GM23338 (cell line): Measurements from ENCODE around the gene FN1. TPM values are rescaled to one million over a fixed set of nuclear protein-coding genes. Genes with fewer than 3 reads are reported as not detected.
A peak's percentile ranks its signal among the peaks of the same experiment; 100 is the strongest.

Experiments used
- ATAC-seq: fragments of 200-7000 bp; cut with Tn5 transposase; 3 replicates; pipeline ENCODE4 v1.9.1; 2020
- DNase-seq: peaks from one replicate; pipeline ENCODE4 v3.0.0-alpha.2; 2015; ENCODE audit warnings: low spot score
- H2AFZ ChIP-seq: fragments of 200-600 bp; sonication (generic); 2 replicates; pipeline ENCODE4 v1.8.0; 2016; ENCODE audit warnings: antibody characterized with exemption, mild to moderate bottlenecking, moderate library complexity
- H3F3A ChIP-seq: fragments of 200-600 bp; sonication (generic); replicated peaks from 2 replicates; pipeline ENCODE4 v1.8.0; 2017; ENCODE audit warnings: antibody characterized with exemption, mixed run types, low read depth
- H3K27ac ChIP-seq: fragments of 200-600 bp; sonication (generic); 2 replicates; pipeline ENCODE4 v1.6.1; 2016; ENCODE audit warnings: low read depth
- H3K27me3 ChIP-seq: fragments of 200-600 bp; sonication (generic); 2 replicates; pipeline ENCODE4 v1.8.0; 2016; ENCODE audit warnings: mild to moderate bottlenecking, mixed run types, moderate library complexity; ENCODE audit not compliant: insufficient read depth
- H3K36me3 ChIP-seq: fragments of 200-600 bp; sonication (generic); 2 replicates; pipeline ENCODE4 v1.8.0; 2016; ENCODE audit warnings: mild to moderate bottlenecking; ENCODE audit not compliant: insufficient read depth
- H3K4me1 ChIP-seq: fragments of 200-600 bp; sonication (generic); 2 replicates; pipeline ENCODE4 v1.8.0; 2016; ENCODE audit warnings: mild to moderate bottlenecking, moderate library complexity; ENCODE audit not compliant: insufficient read depth
- H3K4me2 ChIP-seq: fragments of 200-600 bp; sonication (generic); 2 replicates; pipeline ENCODE4 v1.7.1; 2017; ENCODE audit warnings: mixed run types
- H3K4me3 ChIP-seq: fragments of 200-600 bp; sonication (generic); 2 replicates; pipeline ENCODE4 v1.6.1; 2016; ENCODE audit warnings: mixed run types
- H3K79me2 ChIP-seq: fragments of 200-600 bp; sonication (generic); replicated peaks from 2 replicates; pipeline ENCODE4 v1.8.0; 2017; ENCODE audit warnings: mild to moderate bottlenecking; ENCODE audit not compliant: insufficient read depth
- H3K9me2 ChIP-seq: fragments of 200-600 bp; sonication (generic); 2 replicates; pipeline ENCODE4 v1.8.0; 2017; ENCODE audit not compliant: insufficient read depth
- H4K20me1 ChIP-seq: fragments of 200-600 bp; sonication (generic); replicated peaks from 2 replicates; pipeline ENCODE4 v1.8.0; 2017; ENCODE audit warnings: mild to moderate bottlenecking; ENCODE audit not compliant: insufficient read depth
- H3K27ac Mint-ChIP-seq: 2 replicates; pipeline ENCODE4 v1.8.0; 2020; ENCODE audit warnings: inconsistent platforms, mild to moderate bottlenecking, moderate library complexity, mixed read lengths
- H3K27me3 Mint-ChIP-seq: 3 replicates; pipeline ENCODE4 v1.8.0; 2022; ENCODE audit warnings: low read depth, mild to moderate bottlenecking, moderate library complexity, mixed read lengths, inconsistent platforms; ENCODE audit not compliant: insufficient read depth, poor library complexity
- H3K36me3 Mint-ChIP-seq: 3 replicates; pipeline ENCODE4 v1.8.0; 2021; ENCODE audit warnings: low read depth, mild to moderate bottlenecking, inconsistent platforms, moderate library complexity, mixed read lengths
- H3K4me1 Mint-ChIP-seq: 3 replicates; pipeline ENCODE4 v1.8.0; 2020; ENCODE audit warnings: mild to moderate bottlenecking, inconsistent platforms, mixed read lengths
- H3K4me3 Mint-ChIP-seq: 3 replicates; pipeline ENCODE4 v1.8.0; 2021; ENCODE audit warnings: moderate library complexity, mild to moderate bottlenecking, inconsistent platforms, mixed read lengths
- H3K9me3 Mint-ChIP-seq: 3 replicates; pipeline ENCODE4 v1.8.0; 2020; ENCODE audit warnings: moderate library complexity, mild to moderate bottlenecking, inconsistent platforms, mixed read lengths
- CREB1 ChIP-seq: fragments of 250-450 bp; sonication (Bioruptor Pico); IDR thresholded peaks from 2 replicates; pipeline ENCODE4 v1.5.0; 2020; ENCODE audit warnings: low read depth, mild to moderate bottlenecking, moderate library complexity
- NANOG ChIP-seq: IDR thresholded peaks from 2 replicates; pipeline ENCODE4 v1.6.1; 2016; ENCODE audit warnings: antibody characterized with exemption, borderline replicate concordance
- ZNF331 ChIP-seq: fragments of 250-450 bp; sonication (Bioruptor Pico); IDR thresholded peaks from 2 replicates; pipeline ENCODE4 v1.5.0; 2020; ENCODE audit warnings: low read depth, mild to moderate bottlenecking, moderate library complexity
- polyA plus RNA-seq: library from polyadenylated mRNA; unstranded; fragments of >200 nt; fragmentation: Nextera tagmentation; extraction: Ambion mirVana; gene quantifications from 2 replicates; pipeline ENCODE4 v1.2.1, GENCODE V29; 2016
- total RNA-seq: library from RNA; depleted of rRNA; stranded (reverse); fragments of >200 nt; shearing (Covaris generic); gene quantifications from 2 replicates; pipeline ENCODE4 v1.2.3, GENCODE V29; 2014
- TF ChIP-seq, protein P1 (sequence below): IDR thresholded peaks from 2 replicates; pipeline ENCODE4 v1.6.1; 2016; ENCODE audit warnings: antibody characterized with exemption

The FN1 gene
- total and polyA plus RNA-seq, 2 experiments from 2014 or later: 79.6 to 255 TPM

DNA sequence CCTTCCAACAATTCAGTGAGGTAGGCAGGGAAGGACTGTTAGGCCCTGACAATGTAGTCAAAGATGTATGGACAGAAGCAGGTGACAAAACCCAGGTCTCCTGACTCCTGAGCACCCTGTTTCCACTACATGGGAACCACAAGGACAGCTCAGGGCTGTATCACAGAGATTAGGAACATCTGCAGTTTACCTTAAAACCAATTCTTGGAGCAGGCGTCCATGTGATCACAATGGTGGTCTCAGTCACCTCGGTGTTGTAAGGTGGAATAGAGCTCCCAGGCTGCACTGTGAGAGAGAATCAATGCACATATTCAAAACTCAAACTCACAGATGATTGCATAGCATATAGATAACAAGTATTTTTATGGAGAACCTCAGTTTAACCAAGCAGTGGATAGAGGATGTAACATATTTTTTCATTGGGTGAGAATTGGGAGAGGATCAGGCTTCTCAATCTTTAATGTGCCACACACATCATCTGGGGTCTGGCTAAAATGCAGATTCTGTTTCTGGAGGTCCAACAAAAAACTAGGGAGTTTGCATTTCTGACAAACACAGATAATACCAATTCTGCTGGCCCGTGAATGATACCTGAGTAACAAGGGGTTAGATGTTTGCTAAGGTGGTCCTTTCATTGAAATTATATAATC, 36.7 kb downstream of the FN1 start (continued):
- no peak for TF ChIP-seq ZNF331 (CRISPR knock-in tag)

DNA sequence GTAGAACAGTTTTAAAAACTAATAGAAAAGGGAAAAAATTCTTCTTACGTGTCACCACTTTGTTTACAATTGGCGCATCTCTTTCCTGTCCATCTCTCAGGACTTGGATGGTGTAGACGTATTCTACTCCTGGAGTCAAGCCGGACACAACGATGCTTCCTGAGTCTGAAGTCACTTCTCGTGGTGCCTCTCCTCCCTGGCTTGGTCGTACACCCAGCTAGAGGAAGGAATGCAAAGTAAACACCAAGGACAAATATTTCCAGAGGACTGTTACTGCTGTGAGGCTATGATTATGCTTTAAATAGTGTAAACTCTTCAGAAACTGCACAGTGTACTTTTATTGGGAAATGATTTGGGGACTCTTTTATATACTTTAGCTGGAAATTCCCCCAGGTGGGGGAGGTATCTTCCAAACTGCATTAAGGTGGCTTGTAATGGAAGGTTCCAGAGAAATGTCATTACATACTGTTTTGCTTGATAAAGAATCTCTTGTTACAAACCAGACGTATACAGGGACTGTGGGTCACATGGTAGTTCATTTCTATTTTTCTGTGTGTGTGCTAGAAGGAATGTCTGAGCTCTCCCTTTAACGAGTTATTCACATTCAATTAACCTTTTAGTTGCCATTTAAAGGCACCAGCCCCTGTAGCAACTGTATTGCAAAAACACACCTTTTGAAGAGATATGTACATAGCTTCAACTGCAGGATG, 38.1 kb downstream of the FN1 start:
- no peaks in the 10 kb centered on the region for H3F3A ChIP-seq
- Mint-ChIP-seq H3K4me1 (peaks cover 24% of the 10 kb centered on the region), H3K27ac (peak overlapping the region; percentile 79), H3K36me3 (peaks cover 31% of the 10 kb centered on the region), H3K27me3 (no peaks in the 10 kb centered on the region), H3K9me3 (no peaks in the 10 kb centered on the region), H3K4me3 (no peak overlapping the region)
- no peak overlapping the region for H3K4me3 ChIP-seq
- H3K79me2 ChIP-seq: no peaks in the 10 kb centered on the region
- no peak overlapping the region for H3K27ac ChIP-seq
- TF ChIP-seq CREB1 (CRISPR knock-in tag) (no peak), NANOG (0 out of 2 replicates have a peak, but pooled peaks have one; percentile 25)
- no peak for ATAC-seq
- peaks cover 37% of the 10 kb centered on the region for H3K36me3 ChIP-seq
- peak overlapping the region; percentile 50 for H3K4me2 ChIP-seq
- no peaks in the 10 kb centered on the region for H4K20me1 ChIP-seq
- no peaks in the 10 kb centered on the region for H3K27me3 ChIP-seq
- no peaks in the 10 kb centered on the region for H3K9me2 ChIP-seq
- DNase-seq: no peak
- peaks cover 14% of the 10 kb centered on the region for H3K4me1 ChIP-seq
- H2AFZ ChIP-seq: no peak overlapping the region

DNA sequence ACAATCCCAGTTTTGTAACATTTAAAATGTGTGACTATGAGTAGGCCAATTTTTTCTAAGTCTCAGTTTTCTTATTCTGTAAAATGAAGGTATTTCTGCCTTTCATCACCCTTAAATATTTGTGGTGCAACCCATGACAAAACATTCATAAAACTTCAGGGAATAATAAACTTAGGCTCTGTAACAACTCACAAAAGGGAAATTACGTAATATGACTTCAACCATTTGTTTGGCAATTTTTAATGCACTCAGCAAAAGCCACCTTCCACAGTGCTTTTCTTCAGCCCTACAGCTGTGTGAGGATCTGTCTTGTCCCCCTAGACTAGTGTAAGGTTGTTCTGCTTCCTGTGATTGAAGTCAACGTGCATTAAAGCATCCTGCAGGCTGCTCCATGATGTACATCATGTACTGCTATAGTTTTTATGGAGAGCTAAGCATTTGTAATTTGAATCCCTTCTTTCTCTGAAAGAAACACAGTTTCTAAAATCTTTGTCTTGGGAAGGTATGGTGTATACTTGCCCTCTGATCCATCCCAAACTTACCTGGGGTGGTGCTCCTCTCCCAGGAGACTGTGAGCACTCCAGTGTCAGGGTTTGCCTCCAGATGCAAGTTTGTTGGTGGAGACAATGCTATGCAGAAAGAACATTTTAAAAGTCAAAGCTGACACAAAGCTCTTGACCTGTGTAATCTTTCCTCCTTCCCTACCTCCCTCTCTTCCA, 39.1 kb downstream of the FN1 start:
- H4K20me1 ChIP-seq: no peaks in the 10 kb centered on the region
- no peak for ATAC-seq
- Mint-ChIP-seq H3K27me3 (no peaks in the 10 kb centered on the region), H3K4me3 (no peak overlapping the region), H3K9me3 (peaks cover 3% of the 10 kb centered on the region; the same call in 1 of the 3 replicates), H3K36me3 (peaks cover 42% of the 10 kb centered on the region), H3K27ac (no peak overlapping the region), H3K4me1 (peaks cover 31% of the 10 kb centered on the region)
- no peak overlapping the region for H3K4me3 ChIP-seq
- no peaks in the 10 kb centered on the region for H3K9me2 ChIP-seq
- H3K4me2 ChIP-seq: no peak overlapping the region
- H2AFZ ChIP-seq: no peak overlapping the region
- H3K79me2 ChIP-seq: no peaks in the 10 kb centered on the region
- peaks cover 44% of the 10 kb centered on the region for H3K36me3 ChIP-seq
- TF ChIP-seq, protein P1, sequence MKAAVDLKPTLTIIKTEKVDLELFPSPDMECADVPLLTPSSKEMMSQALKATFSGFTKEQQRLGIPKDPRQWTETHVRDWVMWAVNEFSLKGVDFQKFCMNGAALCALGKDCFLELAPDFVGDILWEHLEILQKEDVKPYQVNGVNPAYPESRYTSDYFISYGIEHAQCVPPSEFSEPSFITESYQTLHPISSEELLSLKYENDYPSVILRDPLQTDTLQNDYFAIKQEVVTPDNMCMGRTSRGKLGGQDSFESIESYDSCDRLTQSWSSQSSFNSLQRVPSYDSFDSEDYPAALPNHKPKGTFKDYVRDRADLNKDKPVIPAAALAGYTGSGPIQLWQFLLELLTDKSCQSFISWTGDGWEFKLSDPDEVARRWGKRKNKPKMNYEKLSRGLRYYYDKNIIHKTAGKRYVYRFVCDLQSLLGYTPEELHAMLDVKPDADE: no peak
- H3K4me1 ChIP-seq: peaks cover 14% of the 10 kb centered on the region
- no peaks in the 10 kb centered on the region for H3F3A ChIP-seq
- DNase-seq: no peak
- no peaks in the 10 kb centered on the region for H3K27me3 ChIP-seq
- H3K27ac ChIP-seq: no peak overlapping the region
